ENCODE measurements around the gene BNIPL.

BNIPL gene

DNA sequence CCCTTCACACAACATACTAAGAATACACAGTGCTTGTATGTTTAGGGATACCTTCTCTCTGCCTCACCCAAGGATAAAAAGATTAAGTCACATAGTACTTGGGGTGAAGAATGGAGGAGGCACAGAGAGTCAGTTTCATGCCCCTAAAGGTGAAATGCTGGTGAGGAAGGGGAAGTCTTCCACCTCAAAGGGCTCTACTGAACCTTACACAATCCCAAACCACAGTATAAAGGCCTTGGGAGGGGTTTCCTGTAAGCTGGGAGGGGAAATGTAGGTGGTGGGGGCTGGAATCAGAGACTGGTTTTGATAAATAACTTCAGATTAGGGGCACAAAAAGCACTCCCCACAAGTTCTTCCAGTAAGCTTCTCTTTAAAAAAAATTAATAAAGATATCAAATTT lies 33.2 kb upstream of the BNIPL start:
- H3K4me3 ChIP-seq (ENCODE audit: low read length) = no peak overlapping the region
- TF ChIP-seq, protein P1, sequence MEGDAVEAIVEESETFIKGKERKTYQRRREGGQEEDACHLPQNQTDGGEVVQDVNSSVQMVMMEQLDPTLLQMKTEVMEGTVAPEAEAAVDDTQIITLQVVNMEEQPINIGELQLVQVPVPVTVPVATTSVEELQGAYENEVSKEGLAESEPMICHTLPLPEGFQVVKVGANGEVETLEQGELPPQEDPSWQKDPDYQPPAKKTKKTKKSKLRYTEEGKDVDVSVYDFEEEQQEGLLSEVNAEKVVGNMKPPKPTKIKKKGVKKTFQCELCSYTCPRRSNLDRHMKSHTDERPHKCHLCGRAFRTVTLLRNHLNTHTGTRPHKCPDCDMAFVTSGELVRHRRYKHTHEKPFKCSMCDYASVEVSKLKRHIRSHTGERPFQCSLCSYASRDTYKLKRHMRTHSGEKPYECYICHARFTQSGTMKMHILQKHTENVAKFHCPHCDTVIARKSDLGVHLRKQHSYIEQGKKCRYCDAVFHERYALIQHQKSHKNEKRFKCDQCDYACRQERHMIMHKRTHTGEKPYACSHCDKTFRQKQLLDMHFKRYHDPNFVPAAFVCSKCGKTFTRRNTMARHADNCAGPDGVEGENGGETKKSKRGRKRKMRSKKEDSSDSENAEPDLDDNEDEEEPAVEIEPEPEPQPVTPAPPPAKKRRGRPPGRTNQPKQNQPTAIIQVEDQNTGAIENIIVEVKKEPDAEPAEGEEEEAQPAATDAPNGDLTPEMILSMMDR (conservative IDR thresholded peaks at IDR 0.05; ENCODE audit: low read depth, low read length) = no peak
- no peak for DNase-seq (ENCODE audit: low read depth)

DNA sequence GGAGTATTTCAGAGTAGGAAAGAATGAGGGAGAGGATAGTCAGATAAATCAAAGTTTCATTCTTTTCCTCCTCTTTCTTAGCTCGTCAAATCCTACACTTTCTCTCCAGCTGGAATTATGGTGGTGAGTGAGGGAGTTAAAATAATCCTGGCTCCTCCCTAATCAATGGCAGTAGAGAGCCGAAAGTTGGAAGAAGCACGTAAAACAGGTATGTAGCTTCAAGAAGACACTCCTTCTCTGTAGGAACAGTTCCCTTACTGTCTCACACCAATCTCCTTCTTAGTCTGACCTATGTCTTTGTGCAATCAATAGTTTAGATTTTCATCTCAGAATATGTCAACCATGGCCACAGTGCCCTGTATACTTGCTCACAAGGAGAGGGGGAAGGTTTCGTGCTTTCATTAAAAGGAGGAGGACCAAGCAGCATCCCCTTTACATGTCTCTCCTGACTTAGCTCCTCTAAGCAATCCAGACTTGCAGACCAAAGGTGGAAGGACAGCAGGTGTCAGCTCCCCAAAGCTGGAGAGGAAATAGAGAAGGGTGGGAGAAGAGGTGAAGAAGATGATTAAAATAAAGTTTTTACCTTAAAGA lies 30.6 kb upstream of the BNIPL start:
- peak overlapping the region; percentile 58 for H3K4me3 ChIP-seq (ENCODE audit: low read length)
- no peak for DNase-seq (ENCODE audit: low read depth)

DNA sequence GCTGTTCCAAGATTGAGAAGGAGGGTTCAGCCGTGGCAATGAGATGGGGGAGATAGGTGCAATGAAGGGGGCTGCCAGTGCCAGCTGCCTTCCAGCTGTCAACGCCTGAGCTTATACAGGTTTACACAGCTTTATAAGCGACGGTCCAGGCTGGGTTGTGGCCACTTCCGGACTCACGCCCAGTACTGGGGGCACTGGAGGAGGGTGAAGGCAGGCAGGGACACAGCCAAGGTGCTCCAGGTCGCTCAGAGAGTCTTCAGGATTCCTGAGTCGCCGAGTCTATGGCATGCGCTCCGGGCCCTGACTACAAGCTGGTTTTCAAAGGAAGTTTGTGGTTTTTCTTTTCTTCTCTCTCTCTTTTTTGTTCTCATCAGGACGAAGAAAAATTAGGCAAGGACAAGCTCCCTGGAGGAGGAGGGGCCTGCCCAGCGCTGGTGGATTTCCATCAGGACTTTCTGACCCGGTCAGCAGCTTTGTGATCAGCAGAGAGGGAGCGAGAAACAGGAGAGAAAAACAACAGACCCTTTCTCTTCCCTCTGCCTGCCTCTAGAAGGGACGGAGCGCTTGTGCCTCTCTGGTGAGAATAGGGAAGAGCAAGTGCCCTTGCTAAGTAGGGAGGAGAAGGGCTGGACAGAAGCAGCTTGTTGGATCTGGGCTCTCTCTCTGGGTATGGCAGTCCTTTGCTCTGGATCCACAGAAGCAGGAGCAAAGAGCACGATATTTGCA lies 29.9 kb upstream of the BNIPL start, which contains the start of gene MINDY1:
Gene MINDY1 (minus strand): TSS at position 576 of the 726 bp plus-strand sequence. CDS start 4,285 bp downstream, outside the sequence.
- DNase-seq (ENCODE audit: low read depth) = peak; percentile 72
- TF ChIP-seq, protein P1 (conservative IDR thresholded peaks at IDR 0.05; ENCODE audit: low read depth, low read length) = peak; percentile 72
- H3K4me3 ChIP-seq (ENCODE audit: low read length) = peak within 1 kb of the TSS; percentile 58

More for the DNA sequence above, 30.6 kb upstream of the BNIPL start:
- TF ChIP-seq, protein P1 (conservative IDR thresholded peaks at IDR 0.05; ENCODE audit: low read depth, low read length) = no peak

DNA sequence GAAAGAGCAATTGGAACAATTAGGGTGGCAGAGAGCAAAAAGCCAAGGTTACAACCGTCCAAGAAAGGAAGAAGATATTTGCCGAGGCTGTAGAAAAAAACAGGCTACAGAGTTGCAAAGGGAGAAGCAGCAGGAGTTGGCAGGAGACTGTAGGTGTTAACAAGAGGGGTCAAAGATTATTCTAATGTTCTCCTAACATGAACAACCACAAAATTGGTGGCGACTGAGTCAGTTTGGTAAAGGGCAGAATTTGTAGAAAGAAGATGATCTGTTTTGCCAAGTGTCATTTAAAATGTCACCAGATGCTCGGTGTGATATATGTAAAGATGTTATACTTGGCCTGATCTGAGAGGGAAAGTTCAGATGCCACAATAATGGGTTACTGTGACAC lies 28.5 kb upstream of the BNIPL start:
- DNase-seq (ENCODE audit: low read depth) = no peak
- peak overlapping the region; percentile 75 for H3K4me3 ChIP-seq (ENCODE audit: low read length)
- TF ChIP-seq, protein P1 (conservative IDR thresholded peaks at IDR 0.05; ENCODE audit: low read depth, low read length) = no peak

DNA sequence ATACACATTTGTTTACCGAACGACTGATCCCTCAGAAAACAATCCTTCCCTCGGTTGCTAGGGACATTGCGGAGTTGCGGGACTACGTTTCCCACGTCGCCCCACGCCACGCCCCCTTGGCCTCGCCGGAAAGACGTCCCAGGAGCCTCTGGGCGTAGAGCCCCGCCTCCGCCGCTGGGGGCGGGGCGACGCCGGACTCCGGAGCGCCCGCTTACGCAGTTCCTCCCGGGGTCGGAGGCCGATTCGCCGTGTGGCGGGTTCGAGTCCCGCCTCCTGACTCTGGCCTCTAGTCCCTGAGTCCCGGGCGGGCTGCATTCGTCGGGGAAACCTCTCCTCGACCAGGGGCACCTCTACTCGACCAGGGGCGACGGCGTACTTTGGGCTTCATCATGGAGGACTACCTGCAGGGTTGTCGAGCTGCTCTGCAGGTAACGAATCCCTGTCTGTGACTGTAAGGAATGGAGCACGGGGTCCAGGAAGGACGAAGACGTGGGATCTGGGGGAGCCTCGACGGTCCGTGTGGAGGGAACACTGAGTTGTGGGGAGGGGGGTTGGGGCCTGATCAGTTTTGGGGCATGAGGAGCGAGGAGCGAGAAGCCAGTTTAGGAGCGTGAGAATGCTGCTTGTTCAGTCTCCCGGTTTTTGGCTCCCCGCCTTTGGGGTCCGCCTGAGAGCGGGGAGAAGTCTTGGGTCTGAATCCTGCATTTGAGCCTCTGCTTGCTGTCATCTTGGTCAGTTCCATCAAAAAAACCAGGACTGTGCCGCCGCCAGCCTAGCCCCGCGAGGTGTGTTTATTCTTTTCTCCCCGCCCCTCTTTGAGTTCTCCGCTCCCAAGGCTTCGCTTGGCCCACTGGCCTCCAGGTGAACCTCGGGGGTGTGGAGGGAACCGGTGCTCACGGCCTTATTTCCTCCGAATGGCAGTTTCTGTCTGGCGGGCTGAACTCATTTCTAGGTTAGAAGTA lies 27.9 kb upstream of the BNIPL start, which contains the start of gene PRUNE1:
Gene PRUNE1 (plus strand): TSS at position 206 of the 962 bp plus-strand sequence. CDS start 184 bp downstream, at position 390.
- TF ChIP-seq, protein P1 (conservative IDR thresholded peaks at IDR 0.05; ENCODE audit: low read depth, low read length) = no peak

DNA sequence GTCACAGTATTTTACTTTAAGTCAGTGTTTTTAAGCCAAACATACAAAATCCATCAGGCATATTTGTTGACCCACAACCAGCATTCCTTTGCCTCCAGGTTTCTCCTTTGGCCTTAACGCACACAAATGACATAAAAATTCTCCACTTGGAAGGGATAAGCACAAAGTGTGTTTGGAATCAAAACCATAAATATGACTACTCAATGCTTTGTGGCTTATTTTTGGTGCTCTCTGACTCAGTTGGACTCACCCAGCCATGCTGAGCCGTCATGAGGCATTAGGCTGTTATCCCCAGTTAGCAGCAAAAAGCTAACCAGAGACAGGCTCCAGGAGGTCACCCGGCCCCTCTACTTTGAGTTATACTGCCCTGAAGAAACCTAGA lies 27.2 kb upstream of the BNIPL start:
- peak overlapping the region; percentile 75 for H3K4me3 ChIP-seq (ENCODE audit: low read length)
- TF ChIP-seq, protein P1 (conservative IDR thresholded peaks at IDR 0.05; ENCODE audit: low read depth, low read length) = no peak
- peak; percentile 12 for DNase-seq (ENCODE audit: low read depth)

More for the DNA sequence above, 27.9 kb upstream of the BNIPL start, which contains the start of gene PRUNE1:
- peak; percentile 82 for DNase-seq (ENCODE audit: low read depth)
- peak within 1 kb of the TSS; percentile 75 for H3K4me3 ChIP-seq (ENCODE audit: low read length)
